GM21619 (cell line): ENCODE results near the gene FAM181B.
"Not testable (repeated sequence)": the region's sequence is repeated elsewhere in the genome, so short reads cannot be mapped to it uniquely, and the experiment has no call there.

Experiments used
- ATAC-seq: cut with Tn5 transposase; IDR thresholded peaks from one replicate; pipeline ENCODE4 v1.9.1; 2021; ENCODE audit not compliant: unreplicated experiment

FAM181B gene

DNA sequence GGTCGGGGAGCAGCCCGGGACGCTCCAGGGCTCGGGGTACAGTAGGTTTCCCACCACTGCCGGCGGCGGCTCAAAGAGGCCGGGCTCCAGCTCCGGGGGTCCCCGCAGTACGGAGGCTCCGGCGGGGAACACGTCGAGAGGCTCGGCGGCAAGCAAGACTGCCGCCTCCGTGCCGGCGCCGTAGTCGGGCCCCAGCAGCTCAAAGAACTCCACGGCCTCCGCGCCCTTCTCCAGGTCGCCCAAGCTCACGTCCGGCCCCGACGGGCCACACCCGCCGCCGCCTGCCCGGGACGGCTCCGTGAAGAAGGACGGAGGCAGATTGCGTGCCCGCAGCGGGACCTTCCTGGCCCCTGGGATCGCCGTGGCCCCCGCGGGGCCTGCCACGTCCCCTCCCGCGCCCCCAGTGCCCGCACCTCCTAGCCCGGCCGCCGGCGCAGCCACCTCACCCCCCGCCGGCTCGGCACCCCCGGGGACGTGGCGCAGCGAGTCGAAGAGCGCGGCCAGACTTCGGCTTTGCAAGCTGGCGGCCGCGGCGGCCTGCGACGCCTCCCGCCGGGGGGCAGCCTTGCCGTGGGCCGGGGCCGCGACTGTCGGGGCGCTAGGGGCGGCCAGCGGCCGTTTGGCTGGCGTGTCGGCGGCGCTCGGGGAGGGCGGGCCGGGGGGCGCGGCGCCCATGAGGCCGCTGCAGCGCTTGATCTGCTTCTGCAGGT is 775 bp downstream of the FAM181B start:
- ATAC-seq, result no peak

GRCh38 chr11:82732348-82732733 is 1.3 kb downstream of the FAM181B start:
- ATAC-seq, result no peak

DNA sequence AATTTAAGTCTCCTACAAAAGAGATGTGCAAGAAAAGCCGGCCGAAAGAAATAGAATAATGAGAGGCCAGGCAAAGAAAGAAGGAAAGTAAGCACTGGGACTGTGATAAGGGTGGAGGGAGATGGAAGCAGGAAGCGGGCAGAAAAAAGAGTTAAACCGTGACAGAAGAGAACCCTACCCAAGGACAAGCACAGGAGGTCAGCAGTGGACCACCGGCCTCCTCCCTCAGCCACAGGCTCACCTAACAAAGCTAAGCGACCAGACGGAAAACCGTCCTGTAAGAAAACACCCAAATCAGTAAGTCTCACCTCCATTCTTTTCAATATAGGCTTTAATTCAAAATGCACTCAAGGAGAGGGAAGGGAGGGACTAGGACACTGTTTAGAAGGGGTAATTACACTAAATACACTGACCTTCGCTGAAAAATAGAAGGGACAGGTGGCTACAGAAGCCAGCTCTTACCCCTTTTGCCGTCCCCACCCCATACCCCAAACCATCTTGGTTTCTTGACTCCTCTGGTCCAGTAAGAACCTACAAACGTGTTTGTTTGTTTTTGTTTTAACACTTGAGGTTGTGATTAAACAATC is 1.9 kb downstream of the FAM181B start:
- no peak for ATAC-seq

- no peak for ATAC-seq
These were observed 2.9 kb downstream of the FAM181B start for GRCh38 chr11:82730754-82731153.

- ATAC-seq, result no peak
These were observed 3.4 kb downstream of the FAM181B start for GRCh38 chr11:82730286-82730685.

GRCh38 chr11:82724026-82724425 is 9.6 kb downstream of the FAM181B start:
- no peak for ATAC-seq

GRCh38 chr11:82722231-82722630 is 11.4 kb downstream of the FAM181B start:
- ATAC-seq, result no peak

- ATAC-seq, result no peak
These were observed 13.2 kb downstream of the FAM181B start for GRCh38 chr11:82720267-82721065.

- ATAC-seq, result no peak
These were observed 14.1 kb downstream of the FAM181B start for GRCh38 chr11:82719361-82720105.

DNA sequence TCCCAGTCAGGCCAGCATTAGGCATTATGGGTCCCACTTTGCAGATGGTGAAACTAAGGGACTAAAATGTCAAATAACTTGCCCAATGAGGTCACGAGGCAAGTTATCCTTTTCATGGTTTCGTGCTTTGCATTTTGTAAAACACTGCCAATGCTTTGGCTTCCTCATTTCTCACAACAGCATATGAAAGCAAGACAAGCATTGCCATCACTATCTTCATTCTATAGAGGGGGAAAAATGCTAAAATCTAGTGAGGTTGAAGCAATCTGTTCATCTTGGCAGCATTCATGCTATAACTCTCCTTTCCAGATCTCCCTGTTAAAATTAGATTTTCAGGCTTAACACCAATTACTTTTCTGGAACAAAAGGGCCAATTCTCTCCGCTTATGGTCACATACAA is 14.8 kb downstream of the FAM181B start:
- ATAC-seq, result no peak

DNA sequence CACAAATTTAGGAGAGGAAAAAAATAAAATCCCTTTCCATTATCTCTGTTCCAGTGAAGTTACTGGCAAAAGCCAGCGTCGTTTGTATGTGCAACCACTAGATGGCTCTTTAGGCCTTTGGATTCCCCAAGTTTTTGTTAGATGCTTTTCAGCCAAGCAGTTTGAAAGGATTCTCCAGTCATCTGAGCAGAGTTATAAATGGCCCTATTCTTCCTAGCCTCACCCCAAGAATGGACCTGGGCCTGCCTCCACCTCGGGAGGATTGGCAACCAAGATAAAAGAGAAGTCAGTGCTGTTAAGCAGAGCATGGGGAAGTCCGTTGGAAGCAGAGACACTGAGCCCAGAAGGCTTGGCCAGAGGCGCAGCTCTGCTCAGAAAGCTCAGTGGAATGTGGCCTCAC is 15.4 kb downstream of the FAM181B start:
- peak; percentile 62 for ATAC-seq

DNA sequence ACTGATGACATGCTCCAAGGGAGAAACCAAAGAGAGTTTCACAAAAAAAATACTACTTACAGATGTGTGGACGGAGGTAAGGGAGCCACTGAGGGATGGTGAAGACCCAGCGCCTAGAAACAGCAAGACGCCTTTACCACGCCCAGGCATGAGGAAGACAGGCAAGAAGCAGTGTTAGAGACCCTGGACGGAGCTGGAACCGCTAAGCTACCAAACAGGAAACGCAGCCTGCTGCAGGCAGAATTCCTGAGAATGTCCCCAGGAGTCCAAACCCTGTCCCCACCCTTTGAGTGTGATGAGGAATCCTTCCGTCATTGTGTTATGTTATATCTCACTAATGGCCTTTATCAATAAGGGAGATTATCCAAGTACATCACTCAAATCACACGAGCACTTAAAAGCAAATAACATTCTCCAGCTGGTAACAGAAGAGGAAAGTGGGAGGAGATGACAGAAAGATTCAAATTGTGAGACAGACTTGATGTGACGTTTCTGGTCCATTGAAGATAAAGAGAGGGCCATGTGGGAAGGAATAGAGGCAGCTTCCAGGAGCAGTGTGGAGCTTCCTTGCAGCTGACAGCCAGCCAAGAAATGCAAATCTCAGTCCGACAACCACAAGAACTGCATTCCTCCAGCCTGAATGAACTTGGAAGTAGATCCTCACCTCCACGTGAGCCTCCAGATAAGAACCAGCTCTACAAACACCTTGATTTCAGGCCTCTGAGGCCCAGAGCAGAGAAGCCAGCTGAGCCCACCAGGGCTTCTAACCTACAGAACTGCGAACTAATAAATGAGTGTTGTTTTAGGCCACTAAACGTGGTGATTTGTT is 19.1 kb downstream of the FAM181B start:
- ATAC-seq, result no peak

DNA sequence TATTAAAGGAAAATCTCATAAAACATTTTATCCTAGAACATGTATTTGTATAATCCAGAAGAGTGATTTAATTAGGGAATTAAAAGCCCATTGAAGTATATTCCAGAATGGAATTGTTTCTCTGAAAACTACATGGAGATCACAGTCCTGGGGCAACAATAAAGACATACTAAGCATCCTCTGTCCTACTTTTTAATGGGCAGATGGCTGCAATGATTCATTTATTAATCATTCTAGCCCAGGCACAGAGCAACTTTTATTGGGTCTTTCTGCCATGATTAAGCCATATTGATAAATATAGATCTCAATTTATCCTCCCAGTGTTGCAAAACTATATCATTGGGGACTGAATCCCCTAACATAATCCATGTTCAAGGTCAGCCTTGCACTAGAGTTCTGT is 22.0 kb downstream of the FAM181B start:
- no peak for ATAC-seq

GRCh38 chr11:82703796-82704195 is 29.9 kb downstream of the FAM181B start:
- ATAC-seq, result no peak

GRCh38 chr11:82703226-82703625 is 30.4 kb downstream of the FAM181B start:
- no peak for ATAC-seq

DNA sequence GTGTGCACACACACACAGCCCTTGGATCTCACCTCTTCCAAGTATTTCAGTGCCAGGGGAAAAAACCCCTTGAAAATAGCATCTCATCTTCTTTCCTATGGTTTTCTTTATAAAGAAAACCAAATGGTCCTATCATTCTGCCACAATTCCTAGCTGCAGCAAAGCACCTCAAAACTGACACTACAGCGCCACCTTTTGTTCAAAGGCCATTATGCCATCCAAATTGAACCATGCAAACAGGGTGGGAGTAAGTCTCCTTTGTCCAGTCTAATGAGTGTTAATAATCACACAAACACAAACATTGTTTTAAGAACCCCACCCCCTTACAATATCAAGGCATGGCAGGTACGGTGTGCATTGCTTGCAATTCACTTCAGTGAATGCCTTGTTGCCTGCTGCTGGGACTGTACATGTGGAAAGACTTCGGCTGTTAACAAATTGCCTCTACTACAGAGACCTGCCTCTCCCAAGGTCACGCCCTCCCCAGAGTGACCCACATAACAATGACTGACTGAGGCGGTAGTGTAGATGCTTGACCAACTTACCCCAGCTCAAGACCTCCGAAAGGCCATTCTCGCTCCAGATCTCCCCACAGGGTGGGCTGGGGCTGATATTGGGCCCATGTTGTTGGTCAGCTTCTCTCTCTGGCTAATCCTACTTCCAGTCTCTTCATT is 31.7 kb downstream of the FAM181B start:
- peak; percentile 68 for ATAC-seq

DNA sequence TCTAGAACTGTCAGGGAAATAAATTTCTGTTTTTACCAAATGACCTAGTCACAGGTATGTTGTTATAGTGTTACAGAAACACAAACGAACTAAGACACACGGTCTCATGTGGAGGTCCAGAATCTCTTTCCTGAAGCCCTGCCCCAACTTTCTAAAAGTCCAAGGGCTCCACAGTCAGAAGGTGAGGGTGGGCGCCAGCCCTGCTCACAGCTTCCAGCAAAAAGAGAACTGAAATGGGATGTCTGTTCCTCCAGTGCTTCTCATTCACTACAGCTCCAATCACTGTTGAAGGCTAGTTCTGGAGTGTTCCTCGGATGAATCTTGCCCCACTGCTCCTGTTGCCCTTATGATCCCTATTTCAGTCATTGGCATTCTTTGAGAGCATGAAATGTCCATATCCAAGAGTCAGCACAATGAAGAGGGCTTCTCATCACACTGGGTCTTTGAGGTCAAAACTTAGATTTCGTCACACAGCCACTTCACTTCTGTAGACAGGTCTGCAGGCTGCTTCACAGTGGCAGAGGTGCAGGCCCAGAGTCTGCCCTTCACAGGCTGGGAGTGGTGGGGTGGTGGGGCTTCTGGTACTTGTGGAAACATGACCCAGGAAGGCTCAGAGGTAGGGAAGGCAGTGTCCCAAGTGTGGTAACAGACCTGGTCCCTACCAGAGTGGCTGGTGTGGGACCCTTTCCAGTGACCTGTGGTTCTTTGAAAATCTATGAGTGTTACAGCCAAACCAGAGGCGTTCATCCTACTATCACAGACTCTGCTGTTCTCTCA is 34.9 kb downstream of the FAM181B start:
- ATAC-seq, result no peak

- no peak for ATAC-seq
These were observed 40.7 kb downstream of the FAM181B start for GRCh38 chr11:82692981-82693380.

- ATAC-seq, result not testable (repeated sequence)
These were observed 44.3 kb downstream of the FAM181B start for GRCh38 chr11:82689347-82689746.
